Measurements from ENCODE around the gene DNAJC1. TPM values are rescaled to one million over a fixed set of nuclear protein-coding genes. Genes with fewer than 3 reads are reported as not detected.

The DNAJC1 gene
- total RNA-seq, 1 donor from 2014 or later: 66.8 TPM

DNA sequence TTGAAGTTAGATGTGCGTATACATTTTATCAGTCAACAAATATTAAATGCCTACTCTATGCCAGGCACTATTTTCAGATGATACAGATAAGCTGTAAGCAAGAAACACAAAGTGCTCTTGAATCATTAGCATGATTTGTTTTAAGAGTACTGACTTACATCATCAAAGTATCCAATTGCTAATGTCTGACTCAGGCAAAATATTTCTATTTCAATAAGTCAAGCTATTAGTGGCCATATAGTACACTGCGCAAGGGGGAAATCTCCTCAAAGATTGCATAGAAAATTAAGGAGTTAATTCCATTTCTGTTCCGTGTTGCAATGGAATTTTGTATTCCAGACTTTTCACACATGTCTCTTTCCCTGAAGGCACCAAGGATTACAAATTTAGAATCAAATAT, 46.1 kb upstream of the DNAJC1 start:
- no peak for TF ChIP-seq EZH2 (IDR thresholded peaks at IDR 0.05; ENCODE audit: insufficient read depth, low read length)
- TF ChIP-seq, protein P1, sequence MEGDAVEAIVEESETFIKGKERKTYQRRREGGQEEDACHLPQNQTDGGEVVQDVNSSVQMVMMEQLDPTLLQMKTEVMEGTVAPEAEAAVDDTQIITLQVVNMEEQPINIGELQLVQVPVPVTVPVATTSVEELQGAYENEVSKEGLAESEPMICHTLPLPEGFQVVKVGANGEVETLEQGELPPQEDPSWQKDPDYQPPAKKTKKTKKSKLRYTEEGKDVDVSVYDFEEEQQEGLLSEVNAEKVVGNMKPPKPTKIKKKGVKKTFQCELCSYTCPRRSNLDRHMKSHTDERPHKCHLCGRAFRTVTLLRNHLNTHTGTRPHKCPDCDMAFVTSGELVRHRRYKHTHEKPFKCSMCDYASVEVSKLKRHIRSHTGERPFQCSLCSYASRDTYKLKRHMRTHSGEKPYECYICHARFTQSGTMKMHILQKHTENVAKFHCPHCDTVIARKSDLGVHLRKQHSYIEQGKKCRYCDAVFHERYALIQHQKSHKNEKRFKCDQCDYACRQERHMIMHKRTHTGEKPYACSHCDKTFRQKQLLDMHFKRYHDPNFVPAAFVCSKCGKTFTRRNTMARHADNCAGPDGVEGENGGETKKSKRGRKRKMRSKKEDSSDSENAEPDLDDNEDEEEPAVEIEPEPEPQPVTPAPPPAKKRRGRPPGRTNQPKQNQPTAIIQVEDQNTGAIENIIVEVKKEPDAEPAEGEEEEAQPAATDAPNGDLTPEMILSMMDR (IDR thresholded peaks at IDR 0.05; ENCODE audit: insufficient read depth, low read depth, low read length): no peak
- H3K4me3 Mint-ChIP-seq (ENCODE audit: unreplicated experiment): no peak overlapping the region
- no peak for DNase-seq (ENCODE audit: low read depth)
- H3K9me3 ChIP-seq (ENCODE audit: insufficient read depth, low read depth, low read length): no peaks in the 10 kb centered on the region
- H3K27me3 ChIP-seq (ENCODE audit: insufficient read depth, low read length): no peaks in the 10 kb centered on the region
- H3K36me3 Mint-ChIP-seq (ENCODE audit: low read depth, unreplicated experiment): no peaks in the 10 kb centered on the region
- no peaks in the 10 kb centered on the region for H3K4me1 ChIP-seq (ENCODE audit: insufficient read depth, low read length)
- H3K9ac ChIP-seq (ENCODE audit: low read length): no peak overlapping the region
- no peaks in the 10 kb centered on the region for H3K27me3 Mint-ChIP-seq (ENCODE audit: low read depth, unreplicated experiment)
- H3K4me2 ChIP-seq (ENCODE audit: low read length): no peak overlapping the region
- H3K9me3 Mint-ChIP-seq (ENCODE audit: unreplicated experiment): peaks cover 8% of the 10 kb centered on the region
- H3K27ac ChIP-seq (ENCODE audit: low read depth, low read length): no peak overlapping the region
- H3K79me2 ChIP-seq (ENCODE audit: insufficient read depth, low read length): no peaks in the 10 kb centered on the region
- H3K4me1 Mint-ChIP-seq (ENCODE audit: low read depth, unreplicated experiment): peaks cover 1% of the 10 kb centered on the region
- no peaks in the 10 kb centered on the region for H3K36me3 ChIP-seq (ENCODE audit: insufficient read depth, low read length)
- no peaks in the 10 kb centered on the region for H4K20me1 ChIP-seq (ENCODE audit: insufficient read depth, low read length)
- no peak for FAIRE-seq
- no peak overlapping the region for H2AFZ ChIP-seq (ENCODE audit: low read depth, low read length)
- no peak overlapping the region for H3K27ac Mint-ChIP-seq (ENCODE audit: unreplicated experiment)
- H3K4me3 ChIP-seq (ENCODE audit: insufficient read depth, low read depth, low read length): no peak overlapping the region

DNA sequence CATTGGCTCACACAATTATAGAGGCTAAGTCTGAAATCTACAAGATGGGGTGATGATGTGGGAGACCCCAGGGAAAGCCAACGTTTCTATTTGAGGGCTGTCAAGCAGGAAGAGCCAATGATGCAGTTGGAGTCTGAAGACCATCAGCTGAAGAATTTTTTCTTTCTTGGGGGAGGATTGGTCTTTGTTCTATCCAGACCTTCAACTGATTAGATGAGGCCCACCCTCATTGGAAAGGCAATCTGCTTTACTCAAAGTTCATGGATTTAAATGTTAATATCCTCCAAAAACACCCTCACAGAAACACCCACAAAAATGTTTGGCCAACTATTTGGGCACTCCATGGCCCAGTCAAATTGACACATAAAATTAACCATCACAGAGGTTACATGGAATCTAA, 44.3 kb upstream of the DNAJC1 start:
- Histone ChIP-seq H3K4me1 (ENCODE audit: insufficient read depth, low read length) (no peaks in the 10 kb centered on the region), H2AFZ (ENCODE audit: low read depth, low read length) (no peak overlapping the region), H3K27me3 (ENCODE audit: insufficient read depth, low read length) (no peaks in the 10 kb centered on the region), H4K20me1 (ENCODE audit: insufficient read depth, low read length) (no peaks in the 10 kb centered on the region), H3K79me2 (ENCODE audit: insufficient read depth, low read length) (no peaks in the 10 kb centered on the region), H3K4me2 (ENCODE audit: low read length) (no peak overlapping the region), H3K4me3 (ENCODE audit: insufficient read depth, low read depth, low read length) (no peak overlapping the region), H3K9me3 (ENCODE audit: insufficient read depth, low read depth, low read length) (no peaks in the 10 kb centered on the region), H3K9ac (ENCODE audit: low read length) (no peak overlapping the region), H3K27ac (ENCODE audit: low read depth, low read length) (no peak overlapping the region), H3K36me3 (ENCODE audit: insufficient read depth, low read length) (no peaks in the 10 kb centered on the region)
- Mint-ChIP-seq H3K27ac (ENCODE audit: unreplicated experiment) (no peak overlapping the region), H3K4me3 (ENCODE audit: unreplicated experiment) (no peak overlapping the region), H3K4me1 (ENCODE audit: low read depth, unreplicated experiment) (peaks cover 8% of the 10 kb centered on the region), H3K36me3 (ENCODE audit: low read depth, unreplicated experiment) (no peaks in the 10 kb centered on the region), H3K27me3 (ENCODE audit: low read depth, unreplicated experiment) (no peaks in the 10 kb centered on the region), H3K9me3 (ENCODE audit: unreplicated experiment) (peaks cover 4% of the 10 kb centered on the region)
- no peak for DNase-seq (ENCODE audit: low read depth)
- no peak for TF ChIP-seq EZH2 (IDR thresholded peaks at IDR 0.05; ENCODE audit: insufficient read depth, low read length)
- TF ChIP-seq, protein P1 (IDR thresholded peaks at IDR 0.05; ENCODE audit: insufficient read depth, low read depth, low read length): no peak
- FAIRE-seq: no peak

DNA sequence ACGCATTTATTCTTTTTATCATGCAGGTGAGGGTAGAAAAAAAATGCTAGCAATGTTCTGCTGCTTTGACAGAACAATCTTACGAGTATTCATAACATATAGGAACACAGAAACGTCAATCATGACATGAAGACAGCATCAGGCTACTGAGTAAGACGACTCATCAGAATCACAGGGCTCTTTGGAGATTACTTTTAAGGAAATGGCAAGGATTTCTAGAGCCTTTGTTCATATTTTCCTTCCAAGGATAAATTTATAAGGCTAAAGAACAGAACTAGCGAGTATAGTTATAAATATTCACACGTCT, 39.8 kb upstream of the DNAJC1 start:
- no peaks in the 10 kb centered on the region for H3K36me3 Mint-ChIP-seq (ENCODE audit: low read depth, unreplicated experiment)

More for the DNA sequence above, 39.8 kb upstream of the DNAJC1 start:
- H3K4me1 ChIP-seq (ENCODE audit: insufficient read depth, low read length): no peaks in the 10 kb centered on the region
- Mint-ChIP-seq H3K27ac (ENCODE audit: unreplicated experiment) (peak overlapping the region; percentile 41), H3K4me1 (ENCODE audit: low read depth, unreplicated experiment) (peaks cover 14% of the 10 kb centered on the region), H3K9me3 (ENCODE audit: unreplicated experiment) (no peaks in the 10 kb centered on the region), H3K4me3 (ENCODE audit: unreplicated experiment) (no peak overlapping the region), H3K27me3 (ENCODE audit: low read depth, unreplicated experiment) (no peaks in the 10 kb centered on the region)
- FAIRE-seq (no peak), DNase-seq (ENCODE audit: low read depth) (no peak)
- H3K27ac ChIP-seq (ENCODE audit: low read depth, low read length): no peak overlapping the region
- H3K9ac ChIP-seq (ENCODE audit: low read length): no peak overlapping the region
- peaks cover 4% of the 10 kb centered on the region for H3K9me3 ChIP-seq (ENCODE audit: insufficient read depth, low read depth, low read length)
- no peak overlapping the region for H3K4me3 ChIP-seq (ENCODE audit: insufficient read depth, low read depth, low read length)
- H3K27me3 ChIP-seq (ENCODE audit: insufficient read depth, low read length): no peaks in the 10 kb centered on the region
- H3K4me2 ChIP-seq (ENCODE audit: low read length): no peak overlapping the region
- H3K36me3 ChIP-seq (ENCODE audit: insufficient read depth, low read length): no peaks in the 10 kb centered on the region
- TF ChIP-seq EZH2 (IDR thresholded peaks at IDR 0.05; ENCODE audit: insufficient read depth, low read length): no peak
- TF ChIP-seq, protein P1 (IDR thresholded peaks at IDR 0.05; ENCODE audit: insufficient read depth, low read depth, low read length): no peak
- no peaks in the 10 kb centered on the region for H3K79me2 ChIP-seq (ENCODE audit: insufficient read depth, low read length)
- no peak overlapping the region for H2AFZ ChIP-seq (ENCODE audit: low read depth, low read length)
- H4K20me1 ChIP-seq (ENCODE audit: insufficient read depth, low read length): no peaks in the 10 kb centered on the region

Data from astrocyte (in vitro differentiated cells and primary cell).